Ovary (tissue), 9 donors: ENCODE data around the gene BCL6B. TPM values are rescaled to one million over a fixed set of nuclear protein-coding genes. Genes with fewer than 3 reads are reported as not detected.

Experiments used
- DNase-seq, 5 donors: peaks; one replicate each; pipeline ENCODE4 v3.0.0-alpha.2; 2019 to 2020
- H3K27ac ChIP-seq, 2 donors: fragments of 200-600 bp; one replicate each; pipeline versions ENCODE4 v1.5.1 to v1.8.0; 2019 to 2022
- H3K27me3 ChIP-seq: fragments of 200-600 bp; one replicate; pipeline ENCODE4 v1.8.0; 2022
- H3K36me3 ChIP-seq: fragments of 200-600 bp; sonication (generic); one replicate; pipeline ENCODE4 v1.5.1; 2019
- H3K4me1 ChIP-seq: one replicate; pipeline ENCODE4 v1.8.1; 2013; ENCODE audit warnings: mild to moderate bottlenecking, moderate library complexity; ENCODE audit not compliant: insufficient read depth
- H3K4me3 ChIP-seq: fragments of 200-600 bp; sonication (generic); one replicate; pipeline ENCODE4 v1.5.1; 2017
- H3K9me3 ChIP-seq, 2 donors: fragments of 200-600 bp in 1 of 2; sonication (generic) in 1 of 2; one replicate each; pipeline versions ENCODE4 v1.5.1 to v1.8.1; 2013 to 2019; ENCODE audit warnings: mild to moderate bottlenecking in 1 of 2, moderate library complexity in 1 of 2
- CTCF ChIP-seq, 3 donors: fragments of 450-650 bp in 2 of 3; fragments of 200-600 bp in 1 of 3; IDR thresholded peaks; one replicate each; pipeline versions ENCODE4 v1.5.1 to v1.8.0; 2016 to 2022; ENCODE audit warnings: antibody characterized with exemption in 3 of 3, mild to moderate bottlenecking in 1 of 3
- EP300 ChIP-seq: sonication (generic); formaldehyde crosslinking; IDR thresholded peaks from one replicate; pipeline ENCODE4 v1.6.1; 2017; ENCODE audit warnings: antibody characterized with exemption
- POLR2A ChIP-seq: fragments of 450-650 bp; IDR thresholded peaks from one replicate; pipeline ENCODE4 v1.6.1; 2017; ENCODE audit warnings: antibody characterized with exemption, mild to moderate bottlenecking, moderate library complexity
- WGBS, 3 donors: extraction: QIAGEN DNeasy Blood & Tissue Kit in 1 of 3; methylation state at CpG; one replicate each; pipeline versions ENCODE4 v1.1.5 to v1.1.7; 2013 to 2017; 5-methylcytosine and 5-hydroxymethylcytosine counted together
- intact Hi-C, 4 donors: fragments of 100-400 bp; cut with DNase I; formaldehyde crosslinking; loops; one replicate each; pipeline versions ENCODE4 v1.11.0 to v1.15.1; 2022 to 2023
- polyA plus RNA-seq, 2 donors: library from polyadenylated mRNA; stranded (reverse); fragments of 200-250 nt in 1 of 2; fragments of 350-450 nt in 1 of 2; fragmentation: Illumina TruSeq in 1 of 2; extraction: RNeasy Lipid Tissue Mini Kit (QIAGEN cat#74804) in 1 of 2; gene quantifications; one replicate each; pipeline ENCODE4 v1.2.3, GENCODE V29; 2013 to 2014
- total RNA-seq, 7 donors: library from RNA; depleted of rRNA in 2 of 7; stranded (reverse); fragments of >200 nt in 2 of 7; fragmentation: NEBNext Ultra II Directional in 3 of 7; extraction: Animal tissue kit (Norgen Biotek cat#: 25700) in 3 of 7; gene quantifications; one replicate each; pipeline versions ENCODE4 v1.1.0 to v1.2.4, GENCODE V29; 2016 to 2023
- donor health status: DM: no; HTN: no; CAD: no; lungs with moderate emphysema.
- donor health status: DM: no; HTN: no; CAD: no.
- donor health status: Bipolar disorder and iron deficiency.
- donor health status: DM: yes; HTN: yes; CAD: no.
- donor health status: DM: no; HTN: no; CAD: no.
- donor health status: DM: yes; HTN: yes; CAD: no.

The BCL6B gene
- total and polyA plus RNA-seq, 9 donors: 0.46 to 13.9 (median 4.8) TPM

- H3K4me3 ChIP-seq: peak overlapping the region; percentile 63
- H3K27ac ChIP-seq: peak overlapping the region; percentile 82 to 99
- H3K9me3 ChIP-seq: no peaks in the 10 kb centered on the region
- DNase-seq: peak; percentile 72 to 82 (median 81)
- 6 to 7% (median 7%) methylated on average over 15 to 16 of the region's 16 CpGs for WGBS, 3 donors
- H3K36me3 ChIP-seq: no peaks in the 10 kb centered on the region
- peaks cover 11% of the 10 kb centered on the region for H3K4me1 ChIP-seq
- H3K27me3 ChIP-seq: no peaks in the 10 kb centered on the region
- intact Hi-C loops: loop anchor here in 2 of 4 donors (5.0 to 10.0 kb wide), 3 partner anchors 108 to 1165 kb away; partner anchors contain the start of gene XAF1 (in 1 of the 2)
- TF ChIP-seq CTCF (IDR thresholded peaks at IDR 0.05) (no peak), POLR2A (no peak), EP300 (no peak)
Observed at GRCh38 chr17:7019839-7020519, 2.9 kb upstream of the BCL6B start.

- H3K27me3 ChIP-seq: no peaks in the 10 kb centered on the region
- intact Hi-C loops: loop anchor here in 1 of 4 donors (5.0 kb wide), 1 partner anchor 109 kb away; no protein-coding TSS in a partner anchor
- no peaks in the 10 kb centered on the region for H3K9me3 ChIP-seq
- DNase-seq: no peak
- no peaks in the 10 kb centered on the region for H3K36me3 ChIP-seq
- no peak overlapping the region for H3K27ac ChIP-seq
- H3K4me3 ChIP-seq: no peak overlapping the region
- TF ChIP-seq CTCF (IDR thresholded peaks at IDR 0.05): no peak
- no peak for TF ChIP-seq EP300
- no peak for TF ChIP-seq POLR2A
- H3K4me1 ChIP-seq: peaks cover 11% of the 10 kb centered on the region
- WGBS, 3 donors: 59 to 66% (median 63%) methylated on average over 11 of the region's 11 CpGs
Observed at GRCh38 chr17:7020894-7021664, 1.8 kb upstream of the BCL6B start.

GRCh38 chr17:7021993-7022778, 664 bp upstream of the BCL6B start:
- peak; percentile 58 to 91 (median 80) for DNase-seq
- peak overlapping the region in 1 of 2 donors; percentile 9 for H3K27ac ChIP-seq
- TF ChIP-seq CTCF (IDR thresholded peaks at IDR 0.05): peak; percentile 88 to 97 (median 90)
- TF ChIP-seq EP300: no peak
- no peak for TF ChIP-seq POLR2A
- no peaks in the 10 kb centered on the region for H3K27me3 ChIP-seq
- peaks cover 7% of the 10 kb centered on the region for H3K4me1 ChIP-seq
- peak overlapping the region; percentile 1 for H3K4me3 ChIP-seq
- intact Hi-C loops: loop anchor here in 1 of 4 donors (5.0 kb wide), 1 partner anchor 110 kb away; no protein-coding TSS in a partner anchor
- 2 to 3% (median 2%) methylated on average over 53 of the region's 53 CpGs for WGBS, 3 donors
- no peaks in the 10 kb centered on the region for H3K36me3 ChIP-seq
- no peaks in the 10 kb centered on the region for H3K9me3 ChIP-seq
